ENCODE measurements around the gene EXOC3L1.

Gene EXOC3L1

GRCh38 chr16:67173323-67173722 lies 16.6 kb downstream of the EXOC3L1 start:
- Histone ChIP-seq H3K27me3 (ENCODE audit: insufficient read depth, low read length, poor library complexity) (peaks cover 20% of the 10 kb centered on the region), H4K8ac (ENCODE audit: low read depth, low read length) (no peak overlapping the region), H3K79me1 (ENCODE audit: low read length) (no peaks in the 10 kb centered on the region), H2BK5ac (ENCODE audit: low read length) (no peak overlapping the region), H3K18ac (ENCODE audit: low read length) (no peak overlapping the region), H3K4me3 (ENCODE audit: low read length) (no peak overlapping the region), H3K23ac (ENCODE audit: low read length) (no peak overlapping the region), H3K4me2 (ENCODE audit: low read length) (no peak overlapping the region), H2BK120ac (ENCODE audit: low read depth, low read length) (no peak overlapping the region), H3K4me1 (ENCODE audit: control insufficient read depth, low read depth, low read length) (peaks cover 8% of the 10 kb centered on the region), H2BK15ac (replicated peaks; ENCODE audit: low read depth) (no peak overlapping the region), H4K5ac (ENCODE audit: low read length) (no peak overlapping the region), H3K79me2 (ENCODE audit: control insufficient read depth, insufficient read depth, low read length) (no peaks in the 10 kb centered on the region), H2AK5ac (ENCODE audit: low read length) (no peak overlapping the region), H3K27ac (ENCODE audit: low read depth, low read length) (no peak overlapping the region), H3K4ac (ENCODE audit: low read depth, low read length) (no peak overlapping the region), H3K56ac (ENCODE audit: low read length) (peak overlapping the region; percentile 82), H3K9ac (ENCODE audit: low read length) (peak overlapping the region; percentile 0), H3K36me3 (ENCODE audit: control insufficient read depth, insufficient read depth, low read length) (no peaks in the 10 kb centered on the region)
- WGBS (ENCODE audit: extremely low coverage, insufficient coverage, low lambda C conversion rate): no CpG with 5 or more reads among the region's 1 CpG
- no peak for DNase-seq

- no peak overlapping the region for H3K27ac ChIP-seq (ENCODE audit: low read depth, low read length)
- peaks cover 8% of the 10 kb centered on the region for H3K4me1 ChIP-seq (ENCODE audit: control insufficient read depth, low read depth, low read length)
- H4K5ac ChIP-seq (ENCODE audit: low read length): no peak overlapping the region
- H4K8ac ChIP-seq (ENCODE audit: low read depth, low read length): no peak overlapping the region
- H3K4ac ChIP-seq (ENCODE audit: low read depth, low read length): no peak overlapping the region
- H3K9ac ChIP-seq (ENCODE audit: low read length): peak overlapping the region; percentile 82
- H3K79me1 ChIP-seq (ENCODE audit: low read length): no peaks in the 10 kb centered on the region
- peak overlapping the region; percentile 33 for H3K4me3 ChIP-seq (ENCODE audit: low read length)
- H3K4me2 ChIP-seq (ENCODE audit: low read length): peak overlapping the region; percentile 85
- H2AK5ac ChIP-seq (ENCODE audit: low read length): peak overlapping the region; percentile 27
- H3K23ac ChIP-seq (ENCODE audit: low read length): no peak overlapping the region
- peak overlapping the region; percentile 91 for H3K56ac ChIP-seq (ENCODE audit: low read length)
- H3K27me3 ChIP-seq (ENCODE audit: insufficient read depth, low read length, poor library complexity): peaks cover 40% of the 10 kb centered on the region
- no peaks in the 10 kb centered on the region for H3K36me3 ChIP-seq (ENCODE audit: control insufficient read depth, insufficient read depth, low read length)
- peak; percentile 34 for DNase-seq
- no peak overlapping the region for H2BK120ac ChIP-seq (ENCODE audit: low read depth, low read length)
- H3K79me2 ChIP-seq (ENCODE audit: control insufficient read depth, insufficient read depth, low read length): no peaks in the 10 kb centered on the region
- no peak overlapping the region for H2BK15ac ChIP-seq (replicated peaks; ENCODE audit: low read depth)
- H2BK5ac ChIP-seq (ENCODE audit: low read length): peak overlapping the region; percentile 23
- no CpG with 5 or more reads among the region's 14 CpGs for WGBS (ENCODE audit: extremely low coverage, insufficient coverage, low lambda C conversion rate)
- H3K18ac ChIP-seq (ENCODE audit: low read length): no peak overlapping the region
Observed at GRCh38 chr16:67170949-67171649, 18.8 kb downstream of the EXOC3L1 start.

GRCh38 chr16:67170168-67170948 lies 19.6 kb downstream of the EXOC3L1 start, which contains the start of gene NOL3:
Gene NOL3 (plus strand): TSS chr16:67170538.
- no peak within 1 kb of the TSS for H3K27ac ChIP-seq (ENCODE audit: low read depth, low read length)
- peak within 1 kb of the TSS; percentile 82 for H3K18ac ChIP-seq (ENCODE audit: low read length)
- peak within 1 kb of the TSS; percentile 27 for H2AK5ac ChIP-seq (ENCODE audit: low read length)
- no peak within 1 kb of the TSS for H2BK15ac ChIP-seq (replicated peaks; ENCODE audit: low read depth)
- H4K8ac ChIP-seq (ENCODE audit: low read depth, low read length): peak within 1 kb of the TSS; percentile 14
- H3K9ac ChIP-seq (ENCODE audit: low read length): peak within 1 kb of the TSS; percentile 82
- H3K4me2 ChIP-seq (ENCODE audit: low read length): peak within 1 kb of the TSS; percentile 85
- H4K5ac ChIP-seq (ENCODE audit: low read length): no peak within 1 kb of the TSS
- no peaks in the 10 kb centered on the region for H3K79me1 ChIP-seq (ENCODE audit: low read length)
- peaks cover 47% of the 10 kb centered on the region for H3K27me3 ChIP-seq (ENCODE audit: insufficient read depth, low read length, poor library complexity)
- peaks cover 8% of the 10 kb centered on the region for H3K4me1 ChIP-seq (ENCODE audit: control insufficient read depth, low read depth, low read length)
- H2BK120ac ChIP-seq (ENCODE audit: low read depth, low read length): no peak within 1 kb of the TSS
- H3K79me2 ChIP-seq (ENCODE audit: control insufficient read depth, insufficient read depth, low read length): no peaks in the 10 kb centered on the region
- H3K36me3 ChIP-seq (ENCODE audit: control insufficient read depth, insufficient read depth, low read length): no peaks in the 10 kb centered on the region
- no CpG with 5 or more reads among the region's 50 CpGs for WGBS (ENCODE audit: extremely low coverage, insufficient coverage, low lambda C conversion rate)
- H3K56ac ChIP-seq (ENCODE audit: low read length): peak within 1 kb of the TSS; percentile 91
- no peak within 1 kb of the TSS for H3K23ac ChIP-seq (ENCODE audit: low read length)
- peak; percentile 90 for DNase-seq
- peak within 1 kb of the TSS; percentile 46 for H3K4ac ChIP-seq (ENCODE audit: low read depth, low read length)
- H2BK5ac ChIP-seq (ENCODE audit: low read length): peak within 1 kb of the TSS; percentile 23
- H3K4me3 ChIP-seq (ENCODE audit: low read length): peak within 1 kb of the TSS; percentile 33

GRCh38 chr16:67169642-67170167 lies 20.2 kb downstream of the EXOC3L1 start:
- Histone ChIP-seq H3K79me1 (ENCODE audit: low read length) (no peaks in the 10 kb centered on the region), H3K4me1 (ENCODE audit: control insufficient read depth, low read depth, low read length) (peaks cover 8% of the 10 kb centered on the region), H3K4me2 (ENCODE audit: low read length) (peak overlapping the region; percentile 28), H3K9ac (ENCODE audit: low read length) (peak overlapping the region; percentile 59), H3K27me3 (ENCODE audit: insufficient read depth, low read length, poor library complexity) (peaks cover 49% of the 10 kb centered on the region), H2BK120ac (ENCODE audit: low read depth, low read length) (no peak overlapping the region), H4K8ac (ENCODE audit: low read depth, low read length) (peak overlapping the region; percentile 14), H4K5ac (ENCODE audit: low read length) (no peak overlapping the region), H3K18ac (ENCODE audit: low read length) (peak overlapping the region; percentile 82), H3K4me3 (ENCODE audit: low read length) (no peak overlapping the region), H3K4ac (ENCODE audit: low read depth, low read length) (no peak overlapping the region), H2AK5ac (ENCODE audit: low read length) (no peak overlapping the region), H2BK15ac (replicated peaks; ENCODE audit: low read depth) (no peak overlapping the region), H2BK5ac (ENCODE audit: low read length) (no peak overlapping the region), H3K27ac (ENCODE audit: low read depth, low read length) (no peak overlapping the region), H3K36me3 (ENCODE audit: control insufficient read depth, insufficient read depth, low read length) (no peaks in the 10 kb centered on the region), H3K23ac (ENCODE audit: low read length) (no peak overlapping the region), H3K56ac (ENCODE audit: low read length) (peak overlapping the region; percentile 78), H3K79me2 (ENCODE audit: control insufficient read depth, insufficient read depth, low read length) (no peaks in the 10 kb centered on the region)
- no CpG with 5 or more reads among the region's 24 CpGs for WGBS (ENCODE audit: extremely low coverage, insufficient coverage, low lambda C conversion rate)
- peak; percentile 88 for DNase-seq

- H2BK120ac ChIP-seq (ENCODE audit: low read depth, low read length): no peak overlapping the region
- no CpG with 5 or more reads among the region's 9 CpGs for WGBS (ENCODE audit: extremely low coverage, insufficient coverage, low lambda C conversion rate)
- peaks cover 51% of the 10 kb centered on the region for H3K27me3 ChIP-seq (ENCODE audit: insufficient read depth, low read length, poor library complexity)
Observed at GRCh38 chr16:67169011-67169451, 20.9 kb downstream of the EXOC3L1 start.

More at GRCh38 chr16:67169011-67169451, 20.9 kb downstream of the EXOC3L1 start:
- Histone ChIP-seq H3K36me3 (ENCODE audit: control insufficient read depth, insufficient read depth, low read length) (no peaks in the 10 kb centered on the region), H2BK5ac (ENCODE audit: low read length) (no peak overlapping the region), H3K56ac (ENCODE audit: low read length) (no peak overlapping the region), H3K4me3 (ENCODE audit: low read length) (no peak overlapping the region), H4K8ac (ENCODE audit: low read depth, low read length) (no peak overlapping the region), H3K27ac (ENCODE audit: low read depth, low read length) (no peak overlapping the region), H3K79me2 (ENCODE audit: control insufficient read depth, insufficient read depth, low read length) (no peaks in the 10 kb centered on the region), H2AK5ac (ENCODE audit: low read length) (no peak overlapping the region), H3K4me1 (ENCODE audit: control insufficient read depth, low read depth, low read length) (peaks cover 8% of the 10 kb centered on the region), H3K18ac (ENCODE audit: low read length) (no peak overlapping the region), H3K4me2 (ENCODE audit: low read length) (no peak overlapping the region), H2BK15ac (replicated peaks; ENCODE audit: low read depth) (no peak overlapping the region), H3K23ac (ENCODE audit: low read length) (no peak overlapping the region), H4K5ac (ENCODE audit: low read length) (no peak overlapping the region), H3K79me1 (ENCODE audit: low read length) (no peaks in the 10 kb centered on the region), H3K4ac (ENCODE audit: low read depth, low read length) (no peak overlapping the region), H3K9ac (ENCODE audit: low read length) (peak overlapping the region; percentile 18)
- peak; percentile 46 for DNase-seq

All from mesendoderm (in vitro differentiated cells).